K562 (cell line): Measurements from ENCODE around the gene HOTAIR. TPM values are rescaled to one million over a fixed set of nuclear protein-coding genes. Genes with fewer than 3 reads are reported as not detected.
A peak's percentile ranks its signal among the peaks of the same experiment; 100 is the strongest.

Source experiments
- BRD4 ChIP-seq: fragments of 200-600 bp; sonication (generic); IDR thresholded peaks from 2 replicates; pipeline ENCODE4 v1.6.1; 2017; ENCODE audit warnings: inconsistent platforms
- CBFB ChIP-seq: sonication (generic); formaldehyde crosslinking; IDR thresholded peaks from 2 replicates; pipeline ENCODE4 v1.4.0; 2020; ENCODE audit warnings: mild to moderate bottlenecking, missing genetic modification reagents
- CEBPB ChIP-seq: fragments of 450-650 bp; IDR thresholded peaks from 2 replicates; pipeline ENCODE4 v1.6.1; 2016; ENCODE audit warnings: missing genetic modification characterization, missing compliant biosample characterization
- DPF2 ChIP-seq: fragments of 450-650 bp; IDR thresholded peaks from 2 replicates; pipeline ENCODE4 v1.6.1; 2016
- GTF2A2 ChIP-seq: IDR thresholded peaks from 2 replicates; pipeline ENCODE4 v1.6.1; 2016; ENCODE audit warnings: mild to moderate bottlenecking, missing genetic modification characterization, missing compliant biosample characterization
- KDM1A ChIP-seq, 2 experiments: fragments of 450-650 bp; IDR thresholded peaks; 2 replicates each; pipeline ENCODE4 v1.6.1; 2016; ENCODE audit warnings: mild to moderate bottlenecking in 2 of 2
- NR2C2 ChIP-seq, 2 experiments: fragments of 200-800 bp in 1 of 2; sonication (Bioruptor generic) in 1 of 2; sonication (generic) in 1 of 2; formaldehyde crosslinking in 1 of 2; IDR thresholded peaks; 2 replicates each; pipeline versions ENCODE4 v1.6.1 to v1.8.0; 2016 to 2022; ENCODE audit warnings: mild to moderate bottlenecking in 1 of 2, missing compliant biosample characterization in 1 of 2, missing genetic modification characterization in 1 of 2, missing genetic modification reagents in 1 of 2
- SMC3 ChIP-seq: conservative IDR thresholded peaks from 2 replicates; pipeline ENCODE4 v1.6.1; 2011; ENCODE audit warnings: low read depth, low read length, improper control_type of control experiment; ENCODE audit not compliant: insufficient read depth
- ZKSCAN8 ChIP-seq: fragments of 200-800 bp; sonication (Bioruptor generic); IDR thresholded peaks from 2 replicates; pipeline ENCODE4 v1.6.1; 2016; ENCODE audit warnings: missing genetic modification characterization, missing compliant biosample characterization
- ZNF668 ChIP-seq: fragments of 250-450 bp; sonication (Bioruptor Pico); IDR thresholded peaks from 2 replicates; pipeline ENCODE4 v1.8.0; 2022; ENCODE audit warnings: mild to moderate bottlenecking, inconsistent platforms
- ZNF707 ChIP-seq: fragments of 250-450 bp; sonication (Bioruptor Pico); conservative IDR thresholded peaks from 2 replicates; pipeline ENCODE4 v1.8.0; 2022; ENCODE audit warnings: inconsistent platforms, mild to moderate bottlenecking, moderate library complexity
- polyA plus RNA-seq, 8 experiments: library from polyadenylated mRNA; depleted of rRNA in 4 of 8; stranded (reverse) in 5 of 8; unstranded in 3 of 8; fragments of >200 nt; fragmentation: Nextera tagmentation in 2 of 8; fragmentation: Illumina TruSeq in 1 of 8; extraction: Ambion mirVana in 2 of 8; extraction: Trizol in 1 of 8; gene quantifications; 2 replicates each; pipeline versions ENCODE4 v1.2.1 to v1.2.3, GENCODE V29; 2011 to 2014; ENCODE audit warnings: inconsistent platforms in 1 of 8, missing spikeins in 1 of 8
- total RNA-seq, 7 experiments: library from RNA; depleted of rRNA in 6 of 7; stranded (reverse); fragments of >200 nt in 6 of 7; fragmentation: Illumina TruSeq in 2 of 7; extraction: Trizol in 2 of 7; gene quantifications; 2 replicates each; pipeline versions ENCODE4 v1.2.1 to v1.2.3, GENCODE V29; 2011 to 2021; ENCODE audit warnings: low replicate concordance in 1 of 7
- TF ChIP-seq, protein P1 (sequence below): fragments of 250-450 bp; sonication (Bioruptor Pico); IDR thresholded peaks from 2 replicates; pipeline ENCODE4 v1.4.0; 2020; ENCODE audit warnings: mild to moderate bottlenecking, moderate library complexity, borderline replicate concordance
- TF ChIP-seq, protein P2 (sequence below), 3 experiments: fragments of 200-800 bp in 1 of 3; fragments of 250-450 bp in 1 of 3; fragments of 450-650 bp in 1 of 3; sonication (Bioruptor Pico) in 1 of 3; sonication (Bioruptor generic) in 1 of 3; formaldehyde crosslinking in 1 of 3; IDR thresholded peaks; 2 replicates each; pipeline versions ENCODE4 v1.6.1 to v1.8.0; 2016 to 2022; ENCODE audit warnings: mild to moderate bottlenecking in 2 of 3, missing genetic modification characterization in 2 of 3, missing compliant biosample characterization in 1 of 3, moderate library complexity in 1 of 3
- TF ChIP-seq, protein P3 (sequence below): fragments of 250-450 bp; sonication (Bioruptor Pico); IDR thresholded peaks from 2 replicates; pipeline ENCODE4 v1.8.0; 2022; ENCODE audit warnings: moderate library complexity, mild to moderate bottlenecking, inconsistent platforms
- TF ChIP-seq, protein P4 (sequence below): sonication (generic); formaldehyde crosslinking; IDR thresholded peaks from 2 replicates; pipeline ENCODE4 v1.8.0; 2023; ENCODE audit warnings: mild to moderate bottlenecking, missing genetic modification reagents
- TF ChIP-seq, protein P5 (sequence below): IDR thresholded peaks from 2 replicates; pipeline ENCODE4 v1.6.1; 2011; ENCODE audit not compliant: insufficient read length; ENCODE audit errors: extremely low read depth

HOTAIR gene
- total and polyA plus RNA-seq, 9 of the 15 experiments (the other 6 are each of a cell fraction or from before 2014, with no cell fraction given): 0.04 TPM; not detected in 8

DNA sequence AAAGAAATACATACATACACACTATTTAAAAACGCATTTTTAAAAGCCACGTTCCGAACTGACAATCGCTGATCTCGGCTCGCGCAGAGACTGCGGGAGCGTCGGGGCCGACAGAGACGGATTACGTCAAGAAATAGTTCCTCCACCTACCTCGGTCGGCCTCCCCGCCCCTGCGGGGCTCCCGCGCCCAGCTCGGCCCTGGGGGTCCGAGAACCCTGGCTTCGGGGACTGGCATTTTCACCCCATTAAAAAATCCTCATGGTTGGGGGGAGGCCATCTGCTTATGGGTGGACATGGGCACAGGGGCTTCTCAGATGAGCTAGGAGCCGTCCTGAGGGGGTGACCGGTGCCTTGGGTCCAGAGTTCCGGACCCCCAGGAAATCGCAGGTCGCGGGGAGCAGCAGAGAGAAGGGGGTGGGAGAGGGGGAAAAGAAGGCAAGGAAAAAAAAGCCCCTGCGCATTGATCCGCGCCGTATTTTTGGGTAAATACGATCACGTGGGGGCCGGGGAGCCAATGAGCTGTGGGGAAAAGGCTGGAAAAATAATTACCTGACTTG, 24.9 kb upstream of the HOTAIR start (continued):
- TF ChIP-seq, protein P1, sequence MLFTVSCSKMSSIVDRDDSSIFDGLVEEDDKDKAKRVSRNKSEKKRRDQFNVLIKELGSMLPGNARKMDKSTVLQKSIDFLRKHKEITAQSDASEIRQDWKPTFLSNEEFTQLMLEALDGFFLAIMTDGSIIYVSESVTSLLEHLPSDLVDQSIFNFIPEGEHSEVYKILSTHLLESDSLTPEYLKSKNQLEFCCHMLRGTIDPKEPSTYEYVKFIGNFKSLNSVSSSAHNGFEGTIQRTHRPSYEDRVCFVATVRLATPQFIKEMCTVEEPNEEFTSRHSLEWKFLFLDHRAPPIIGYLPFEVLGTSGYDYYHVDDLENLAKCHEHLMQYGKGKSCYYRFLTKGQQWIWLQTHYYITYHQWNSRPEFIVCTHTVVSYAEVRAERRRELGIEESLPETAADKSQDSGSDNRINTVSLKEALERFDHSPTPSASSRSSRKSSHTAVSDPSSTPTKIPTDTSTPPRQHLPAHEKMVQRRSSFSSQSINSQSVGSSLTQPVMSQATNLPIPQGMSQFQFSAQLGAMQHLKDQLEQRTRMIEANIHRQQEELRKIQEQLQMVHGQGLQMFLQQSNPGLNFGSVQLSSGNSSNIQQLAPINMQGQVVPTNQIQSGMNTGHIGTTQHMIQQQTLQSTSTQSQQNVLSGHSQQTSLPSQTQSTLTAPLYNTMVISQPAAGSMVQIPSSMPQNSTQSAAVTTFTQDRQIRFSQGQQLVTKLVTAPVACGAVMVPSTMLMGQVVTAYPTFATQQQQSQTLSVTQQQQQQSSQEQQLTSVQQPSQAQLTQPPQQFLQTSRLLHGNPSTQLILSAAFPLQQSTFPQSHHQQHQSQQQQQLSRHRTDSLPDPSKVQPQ: no peak
- TF ChIP-seq NR2C2 (CRISPR knock-in tag; IDR thresholded peaks at IDR 0.05): no peak
- TF ChIP-seq NR2C2 (tag; IDR thresholded peaks at IDR 0.05): peak; percentile 9; the same call in 1 of the 2 replicates
- TF ChIP-seq, protein P2, sequence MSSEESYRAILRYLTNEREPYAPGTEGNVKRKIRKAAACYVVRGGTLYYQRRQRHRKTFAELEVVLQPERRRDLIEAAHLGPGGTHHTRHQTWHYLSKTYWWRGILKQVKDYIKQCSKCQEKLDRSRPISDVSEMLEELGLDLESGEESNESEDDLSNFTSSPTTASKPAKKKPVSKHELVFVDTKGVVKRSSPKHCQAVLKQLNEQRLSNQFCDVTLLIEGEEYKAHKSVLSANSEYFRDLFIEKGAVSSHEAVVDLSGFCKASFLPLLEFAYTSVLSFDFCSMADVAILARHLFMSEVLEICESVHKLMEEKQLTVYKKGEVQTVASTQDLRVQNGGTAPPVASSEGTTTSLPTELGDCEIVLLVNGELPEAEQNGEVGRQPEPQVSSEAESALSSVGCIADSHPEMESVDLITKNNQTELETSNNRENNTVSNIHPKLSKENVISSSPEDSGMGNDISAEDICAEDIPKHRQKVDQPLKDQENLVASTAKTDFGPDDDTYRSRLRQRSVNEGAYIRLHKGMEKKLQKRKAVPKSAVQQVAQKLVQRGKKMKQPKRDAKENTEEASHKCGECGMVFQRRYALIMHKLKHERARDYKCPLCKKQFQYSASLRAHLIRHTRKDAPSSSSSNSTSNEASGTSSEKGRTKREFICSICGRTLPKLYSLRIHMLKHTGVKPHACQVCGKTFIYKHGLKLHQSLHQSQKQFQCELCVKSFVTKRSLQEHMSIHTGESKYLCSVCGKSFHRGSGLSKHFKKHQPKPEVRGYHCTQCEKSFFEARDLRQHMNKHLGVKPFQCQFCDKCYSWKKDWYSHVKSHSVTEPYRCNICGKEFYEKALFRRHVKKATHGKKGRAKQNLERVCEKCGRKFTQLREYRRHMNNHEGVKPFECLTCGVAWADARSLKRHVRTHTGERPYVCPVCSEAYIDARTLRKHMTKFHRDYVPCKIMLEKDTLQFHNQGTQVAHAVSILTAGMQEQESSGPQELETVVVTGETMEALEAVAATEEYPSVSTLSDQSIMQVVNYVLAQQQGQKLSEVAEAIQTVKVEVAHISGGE (CRISPR knock-in tag; IDR thresholded peaks at IDR 0.05): no peak
- TF ChIP-seq GTF2A2 (tag): no peak
- no peak for TF ChIP-seq ZNF668 (CRISPR knock-in tag)
- TF ChIP-seq BRD4: peak; percentile 43; the same call in 1 of the 2 replicates
- TF ChIP-seq, protein P3, sequence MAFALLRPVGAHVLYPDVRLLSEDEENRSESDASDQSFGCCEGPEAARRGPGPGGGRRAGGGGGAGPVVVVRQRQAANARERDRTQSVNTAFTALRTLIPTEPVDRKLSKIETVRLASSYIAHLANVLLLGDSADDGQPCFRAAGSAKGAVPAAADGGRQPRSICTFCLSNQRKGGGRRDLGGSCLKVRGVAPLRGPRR (CRISPR knock-in tag): 0 out of 2 replicates have a peak, but pooled peaks have one; percentile 11
- TF ChIP-seq SMC3: no peak
- TF ChIP-seq, protein P4, sequence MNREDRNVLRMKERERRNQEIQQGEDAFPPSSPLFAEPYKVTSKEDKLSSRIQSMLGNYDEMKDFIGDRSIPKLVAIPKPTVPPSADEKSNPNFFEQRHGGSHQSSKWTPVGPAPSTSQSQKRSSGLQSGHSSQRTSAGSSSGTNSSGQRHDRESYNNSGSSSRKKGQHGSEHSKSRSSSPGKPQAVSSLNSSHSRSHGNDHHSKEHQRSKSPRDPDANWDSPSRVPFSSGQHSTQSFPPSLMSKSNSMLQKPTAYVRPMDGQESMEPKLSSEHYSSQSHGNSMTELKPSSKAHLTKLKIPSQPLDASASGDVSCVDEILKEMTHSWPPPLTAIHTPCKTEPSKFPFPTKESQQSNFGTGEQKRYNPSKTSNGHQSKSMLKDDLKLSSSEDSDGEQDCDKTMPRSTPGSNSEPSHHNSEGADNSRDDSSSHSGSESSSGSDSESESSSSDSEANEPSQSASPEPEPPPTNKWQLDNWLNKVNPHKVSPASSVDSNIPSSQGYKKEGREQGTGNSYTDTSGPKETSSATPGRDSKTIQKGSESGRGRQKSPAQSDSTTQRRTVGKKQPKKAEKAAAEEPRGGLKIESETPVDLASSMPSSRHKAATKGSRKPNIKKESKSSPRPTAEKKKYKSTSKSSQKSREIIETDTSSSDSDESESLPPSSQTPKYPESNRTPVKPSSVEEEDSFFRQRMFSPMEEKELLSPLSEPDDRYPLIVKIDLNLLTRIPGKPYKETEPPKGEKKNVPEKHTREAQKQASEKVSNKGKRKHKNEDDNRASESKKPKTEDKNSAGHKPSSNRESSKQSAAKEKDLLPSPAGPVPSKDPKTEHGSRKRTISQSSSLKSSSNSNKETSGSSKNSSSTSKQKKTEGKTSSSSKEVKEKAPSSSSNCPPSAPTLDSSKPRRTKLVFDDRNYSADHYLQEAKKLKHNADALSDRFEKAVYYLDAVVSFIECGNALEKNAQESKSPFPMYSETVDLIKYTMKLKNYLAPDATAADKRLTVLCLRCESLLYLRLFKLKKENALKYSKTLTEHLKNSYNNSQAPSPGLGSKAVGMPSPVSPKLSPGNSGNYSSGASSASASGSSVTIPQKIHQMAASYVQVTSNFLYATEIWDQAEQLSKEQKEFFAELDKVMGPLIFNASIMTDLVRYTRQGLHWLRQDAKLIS: no peak
- peak; percentile 33; the same call in 1 of the 2 replicates for TF ChIP-seq DPF2
- TF ChIP-seq, protein P5, sequence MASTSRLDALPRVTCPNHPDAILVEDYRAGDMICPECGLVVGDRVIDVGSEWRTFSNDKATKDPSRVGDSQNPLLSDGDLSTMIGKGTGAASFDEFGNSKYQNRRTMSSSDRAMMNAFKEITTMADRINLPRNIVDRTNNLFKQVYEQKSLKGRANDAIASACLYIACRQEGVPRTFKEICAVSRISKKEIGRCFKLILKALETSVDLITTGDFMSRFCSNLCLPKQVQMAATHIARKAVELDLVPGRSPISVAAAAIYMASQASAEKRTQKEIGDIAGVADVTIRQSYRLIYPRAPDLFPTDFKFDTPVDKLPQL: no peak
- no peak for TF ChIP-seq CEBPB (tag)
- no peak for TF ChIP-seq ZNF707 (CRISPR knock-in tag)
- no peak for TF ChIP-seq KDM1A (IDR thresholded peaks at IDR 0.05)
- TF ChIP-seq ZKSCAN8 (CRISPR knock-in tag): no peak
- no peak for TF ChIP-seq CBFB (CRISPR knock-in tag)
